GOT3 (cell line): ENCODE data around the gene MEF2C.

Experiments
- DNase-seq: peaks from one replicate; lab custom pipeline; 2025; ENCODE audit warnings: mixed read lengths; lab: John Stamatoyannopoulos, UW

MEF2C gene

DNA sequence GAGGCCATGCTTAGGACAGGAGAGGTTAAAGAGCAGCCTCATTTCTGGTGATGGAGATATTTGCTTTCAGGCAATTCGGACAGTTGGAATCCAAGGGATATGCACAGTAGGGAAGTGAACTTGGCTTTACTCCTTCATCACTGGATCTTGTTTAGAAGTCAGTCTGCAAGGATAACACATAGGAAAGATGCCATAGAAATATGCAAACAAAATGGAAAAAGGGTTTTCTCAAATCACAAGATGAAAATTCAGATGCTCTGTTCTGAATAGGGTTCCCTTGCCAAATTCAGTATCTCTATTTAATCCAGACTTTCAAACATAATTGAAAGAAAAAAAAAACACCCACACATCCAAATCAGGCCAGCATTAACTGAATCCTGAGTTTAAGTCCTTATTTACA, 166.9 kb downstream of the MEF2C start:
- no peak for DNase-seq

DNA sequence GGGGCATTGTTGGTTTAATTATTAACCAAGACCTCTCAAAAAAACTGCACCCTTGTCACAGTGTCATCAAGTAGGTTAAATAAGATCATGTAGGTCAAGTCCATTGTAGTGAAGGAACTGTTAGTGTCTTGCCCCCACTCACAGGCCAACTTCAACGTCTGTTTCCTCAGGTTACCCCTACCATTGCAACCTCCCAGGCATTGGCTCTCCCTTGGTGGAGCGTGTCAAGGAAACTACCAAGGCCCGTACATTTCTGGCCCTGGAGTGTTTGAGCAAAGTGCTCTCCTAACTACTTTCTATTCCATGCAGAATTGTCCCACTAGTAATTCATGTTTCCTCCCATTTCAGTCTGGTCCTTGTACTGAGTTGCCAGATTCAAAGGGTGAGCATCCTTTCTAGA, 167.5 kb downstream of the MEF2C start:
- DNase-seq, result no peak

DNA sequence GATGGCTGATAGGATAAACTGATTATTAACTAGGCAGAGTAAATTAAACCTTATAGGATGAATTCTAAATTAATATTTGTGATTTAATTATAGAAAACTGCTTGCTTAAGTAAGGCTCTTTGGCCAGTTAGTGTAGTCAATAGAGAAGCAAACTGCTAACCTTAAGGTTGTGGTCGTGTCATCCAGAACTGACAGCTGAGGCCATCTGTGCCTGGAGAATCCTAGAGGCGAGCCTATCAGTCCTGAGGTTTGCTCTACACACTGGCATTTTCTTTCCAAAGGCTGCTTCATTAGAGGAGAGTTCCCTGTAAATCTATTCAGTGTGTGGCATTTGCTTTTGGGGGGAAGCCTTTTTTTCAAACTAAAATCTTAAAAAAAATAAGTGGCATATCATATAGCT, 169.2 kb downstream of the MEF2C start:
- no peak for DNase-seq

DNA sequence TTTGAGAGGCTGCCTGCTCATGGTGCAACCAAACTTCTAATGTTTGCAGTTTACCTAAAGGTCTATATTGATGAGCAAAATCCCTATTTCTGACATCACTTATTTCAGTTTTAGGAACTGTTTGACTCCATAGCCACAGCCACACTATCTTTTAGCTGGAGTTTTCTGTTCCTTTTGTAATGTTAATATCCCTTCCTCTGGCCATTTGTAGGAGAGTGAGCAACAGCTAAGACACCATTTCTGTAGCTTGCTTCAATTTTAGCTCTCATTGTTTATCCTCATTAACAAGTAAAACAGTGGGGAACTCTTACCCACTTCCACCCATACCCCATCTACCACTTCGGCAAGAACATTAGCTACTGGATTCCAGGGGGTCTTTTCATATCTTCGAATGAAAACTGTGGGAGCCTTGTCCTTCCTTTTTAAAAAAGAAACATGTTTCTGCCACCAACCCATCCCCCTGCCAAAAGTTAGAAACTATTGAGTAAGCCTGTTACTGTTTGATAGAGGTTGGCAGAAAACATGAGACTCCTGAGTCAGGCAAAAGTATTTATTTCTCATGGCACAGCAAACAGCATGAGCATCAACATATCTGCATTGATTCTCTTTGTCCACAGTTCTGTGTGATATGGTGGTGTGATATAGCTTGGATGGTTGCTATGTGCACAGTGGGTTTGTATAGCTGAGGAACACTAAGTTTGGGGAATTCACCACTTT, 174.1 kb downstream of the MEF2C start:
- no peak for DNase-seq

DNA sequence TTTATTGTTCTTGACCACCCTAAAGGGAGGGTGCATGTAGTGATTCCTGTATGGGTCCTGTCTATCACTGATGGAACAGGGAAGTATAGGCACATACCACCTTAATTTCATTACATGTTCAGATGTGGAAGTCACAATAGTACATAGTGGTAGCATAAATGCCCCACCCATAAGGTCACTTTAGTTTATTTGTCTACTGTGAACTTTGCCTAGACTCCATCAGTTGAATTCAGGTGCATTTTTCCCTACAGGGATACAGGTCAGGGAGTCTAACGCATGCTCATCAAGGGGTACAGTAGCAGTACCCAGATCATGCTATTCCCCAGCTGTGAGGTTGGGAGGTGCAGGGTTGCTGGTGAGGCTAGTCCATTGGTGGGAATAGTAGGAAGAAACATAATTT, 175.0 kb downstream of the MEF2C start:
- DNase-seq, result no peak

DNA sequence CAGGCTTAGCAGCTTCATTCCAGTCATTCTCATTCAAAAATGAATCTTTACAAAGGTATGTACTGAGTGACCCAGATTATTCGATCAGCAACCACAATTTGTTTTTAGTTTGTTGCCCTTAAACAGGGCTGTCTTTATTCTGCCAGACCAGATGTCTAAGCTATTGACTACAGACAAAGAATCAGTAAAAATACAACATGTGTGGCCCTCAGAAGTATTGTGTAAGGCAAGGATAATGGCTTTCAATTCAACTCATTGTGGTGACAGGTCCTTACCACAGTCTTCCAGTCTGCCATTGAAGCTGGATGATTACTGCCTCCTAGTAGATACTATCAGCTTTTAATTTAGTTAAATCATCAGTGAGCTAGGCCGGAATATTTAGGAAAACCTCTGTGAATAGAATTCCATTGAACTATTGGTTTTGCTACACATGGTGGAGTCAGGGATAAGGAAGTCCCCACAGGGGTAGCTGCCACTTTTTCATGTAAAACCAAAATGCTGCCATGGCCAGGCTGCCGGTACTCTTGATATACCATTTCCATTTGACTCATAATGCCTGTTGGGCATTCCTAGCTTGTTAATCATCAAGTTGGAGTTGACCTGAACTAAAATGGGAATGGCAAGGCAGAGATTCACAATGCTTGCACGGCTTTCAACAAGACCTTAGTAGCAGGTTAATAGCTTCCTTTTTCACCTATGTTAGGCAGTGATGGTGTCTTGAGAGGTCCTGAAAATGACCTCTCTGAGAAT, 175.6 kb downstream of the MEF2C start:
- no peak for DNase-seq

DNA sequence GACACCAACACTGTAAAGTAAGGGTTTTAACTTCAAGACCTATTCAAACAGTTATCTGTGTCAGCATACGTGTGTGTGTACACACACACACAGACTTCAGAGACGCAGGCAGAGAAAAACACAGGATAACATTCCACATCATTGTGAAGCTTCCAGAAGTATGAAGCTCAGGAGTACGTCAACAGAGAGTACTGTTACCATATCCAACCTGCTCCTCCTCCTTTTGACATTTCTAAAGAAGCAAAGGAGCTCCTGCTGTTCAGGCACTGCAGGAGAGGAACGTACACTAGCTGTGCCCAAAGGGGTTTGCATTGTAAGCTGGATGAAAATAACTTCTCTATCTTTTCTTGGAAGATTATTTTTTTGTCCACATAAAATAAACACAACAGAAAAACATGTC, 180.7 kb downstream of the MEF2C start:
- DNase-seq, result no peak

DNA sequence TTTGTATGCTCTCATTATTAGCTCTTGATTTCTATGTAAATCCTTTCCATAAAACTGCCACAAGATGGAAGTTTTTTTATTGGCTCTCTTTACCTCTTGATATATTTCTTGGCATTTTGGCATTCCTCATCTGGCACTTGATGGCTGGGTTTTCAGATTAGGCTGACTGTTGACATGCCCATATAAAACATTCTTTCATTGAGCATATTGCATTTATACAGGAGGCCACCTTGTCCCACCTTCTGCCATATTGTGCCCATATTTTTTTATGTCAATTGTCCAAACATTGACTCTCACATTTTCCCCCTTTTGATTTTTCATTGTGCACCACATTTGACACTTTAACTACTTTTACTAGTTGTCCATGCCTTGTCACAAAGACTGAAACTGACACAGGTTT, 182.9 kb downstream of the MEF2C start:
- no peak for DNase-seq

DNA sequence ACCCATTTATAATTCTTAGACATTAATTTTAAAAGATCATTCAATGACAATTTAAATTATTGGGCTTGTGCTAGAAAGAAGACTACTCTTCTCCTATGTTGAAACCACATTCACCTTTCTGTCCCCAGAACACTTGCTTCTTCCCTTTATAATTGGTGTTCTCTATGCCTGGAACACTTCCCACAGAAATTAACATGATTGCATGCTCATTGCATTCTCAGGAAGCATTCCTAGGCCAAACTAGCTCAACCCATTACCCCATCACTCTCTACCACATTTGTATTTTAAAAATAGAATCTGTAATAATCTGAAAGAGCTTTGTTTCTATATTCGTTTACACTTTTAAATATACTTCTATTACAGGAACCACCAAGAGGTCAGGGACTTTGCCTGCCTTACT, 184.7 kb downstream of the MEF2C start:
- DNase-seq, result no peak

DNA sequence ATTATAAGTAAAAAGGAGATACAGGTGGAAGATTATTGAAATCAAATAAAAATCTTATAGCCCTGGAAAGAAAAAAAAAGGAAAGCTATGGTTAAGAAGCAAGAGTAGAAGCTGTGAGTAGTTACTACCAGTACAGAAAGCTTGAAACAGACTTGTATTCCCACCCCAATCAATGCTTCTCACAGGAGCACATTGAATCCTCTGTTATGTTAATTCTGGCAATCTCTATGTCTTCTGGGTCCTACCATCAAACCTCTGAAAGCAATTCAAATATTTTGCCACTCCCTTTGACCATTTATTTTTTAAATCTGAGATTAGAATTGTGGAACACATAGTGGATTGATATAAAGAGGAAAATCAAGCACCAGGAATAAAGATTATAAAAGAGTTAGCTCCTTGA, 186.5 kb downstream of the MEF2C start:
- no peak for DNase-seq

DNA sequence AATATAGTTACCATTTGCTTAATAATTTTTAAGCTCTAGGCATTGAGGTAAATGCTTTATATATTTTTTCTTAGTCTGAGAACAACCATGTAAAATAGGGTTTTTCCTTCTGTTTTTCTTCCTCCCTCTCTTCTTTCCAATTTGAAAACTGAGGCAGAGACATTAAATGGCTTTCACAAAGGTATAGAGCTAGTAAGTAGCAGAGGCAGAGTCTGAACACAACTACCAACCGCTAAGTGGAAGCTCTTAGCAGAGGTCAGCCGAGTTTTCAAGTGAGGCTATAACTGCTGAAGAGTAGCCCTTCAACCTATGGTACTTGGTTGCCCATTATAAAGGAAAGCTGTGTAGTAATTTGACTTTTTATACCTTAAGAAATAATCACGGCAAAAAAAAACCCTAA, 187.1 kb downstream of the MEF2C start:
- no peak for DNase-seq

DNA sequence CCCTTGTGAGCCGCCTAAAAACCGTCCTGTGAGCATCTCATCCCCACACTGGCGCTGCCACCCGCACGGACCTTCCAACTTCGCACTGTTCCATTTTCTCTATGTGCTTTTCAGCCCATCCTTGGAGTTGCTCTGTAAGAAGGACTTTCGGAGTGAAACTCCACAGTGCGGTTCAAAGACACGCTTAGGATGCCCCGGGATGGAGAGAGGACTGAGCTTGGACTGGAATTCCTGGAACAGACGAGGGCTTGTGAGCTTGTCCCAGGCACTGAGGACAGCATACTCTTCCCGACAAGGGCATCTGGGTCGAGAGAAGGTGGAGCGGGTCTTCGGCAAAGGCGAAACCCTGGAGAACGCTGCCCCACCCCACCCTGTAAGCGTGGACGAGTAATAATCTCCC, 187.8 kb downstream of the MEF2C start:
- no peak for DNase-seq

DNA sequence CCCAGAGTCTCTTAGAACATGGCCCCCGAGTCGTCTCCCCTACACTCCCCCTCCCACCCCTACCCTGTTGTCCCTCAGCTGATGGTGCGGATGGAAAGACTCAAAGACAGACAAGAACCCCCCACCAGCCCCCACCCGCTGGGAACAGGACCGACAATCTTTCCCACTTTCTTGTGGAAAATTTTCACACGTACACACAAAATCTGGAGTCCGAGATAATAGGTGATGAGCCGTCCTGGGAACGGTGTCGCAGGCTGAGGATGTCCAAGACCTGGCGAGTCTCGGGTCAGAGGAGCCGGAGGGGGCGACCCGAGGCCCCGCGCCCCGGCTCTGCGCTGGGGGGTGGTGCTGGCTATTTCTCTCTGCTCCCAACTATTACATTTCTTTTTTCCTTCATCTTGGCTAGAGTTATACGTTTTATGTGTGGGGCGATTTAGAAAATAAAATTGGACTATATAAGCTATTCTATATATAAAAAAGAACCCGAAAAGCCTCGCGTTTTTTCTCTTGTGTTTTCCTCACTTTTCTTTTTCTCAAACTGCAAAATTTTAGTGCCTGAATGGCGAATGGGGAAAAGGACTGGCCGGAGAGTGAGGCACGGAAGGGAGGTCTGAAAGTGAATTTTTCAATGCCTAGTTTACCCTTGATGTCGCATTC, 188.8 kb downstream of the MEF2C start:
- DNase-seq, result no peak

DNA sequence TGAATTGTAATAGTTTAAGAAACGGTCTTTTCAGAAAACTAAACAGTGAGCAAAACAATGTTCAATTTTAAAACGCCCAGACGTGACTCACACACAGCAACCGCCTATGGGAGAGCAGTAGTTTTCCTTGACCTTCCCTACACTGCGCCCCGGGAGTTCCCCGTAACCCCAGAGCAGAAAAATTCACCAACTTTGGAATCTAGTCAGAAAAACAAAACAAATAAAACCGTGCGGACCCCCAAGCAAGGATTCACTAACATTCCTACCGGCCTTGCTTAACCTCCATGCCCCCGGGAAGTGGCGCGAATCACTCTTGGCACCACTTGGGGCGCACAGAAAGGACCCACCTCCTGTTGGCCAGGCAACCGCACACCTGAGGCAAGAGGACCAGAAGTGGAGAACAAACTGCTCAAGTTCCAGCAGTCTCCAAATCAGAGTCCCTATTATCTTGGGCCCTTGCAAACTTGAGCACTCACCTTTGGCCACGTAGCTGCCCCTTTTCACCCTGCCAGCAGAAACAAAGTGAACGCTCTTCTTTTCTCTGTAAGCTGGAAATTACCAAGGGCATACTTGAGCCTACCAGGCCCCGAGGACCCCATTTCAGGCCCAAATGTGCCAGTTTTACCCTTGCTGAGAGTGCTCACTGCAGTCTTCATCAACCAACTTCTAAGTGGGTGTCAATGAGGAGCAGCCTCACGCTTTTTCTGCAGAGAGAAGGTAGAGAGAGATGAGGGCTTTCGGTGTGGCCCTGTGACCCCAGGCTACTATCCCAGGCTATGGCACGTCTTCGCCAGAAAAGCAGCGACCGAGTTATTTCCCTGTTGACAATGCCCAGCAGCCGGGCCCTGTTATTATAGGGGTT, 189.7 kb downstream of the MEF2C start:
- DNase-seq, result no peak

DNA sequence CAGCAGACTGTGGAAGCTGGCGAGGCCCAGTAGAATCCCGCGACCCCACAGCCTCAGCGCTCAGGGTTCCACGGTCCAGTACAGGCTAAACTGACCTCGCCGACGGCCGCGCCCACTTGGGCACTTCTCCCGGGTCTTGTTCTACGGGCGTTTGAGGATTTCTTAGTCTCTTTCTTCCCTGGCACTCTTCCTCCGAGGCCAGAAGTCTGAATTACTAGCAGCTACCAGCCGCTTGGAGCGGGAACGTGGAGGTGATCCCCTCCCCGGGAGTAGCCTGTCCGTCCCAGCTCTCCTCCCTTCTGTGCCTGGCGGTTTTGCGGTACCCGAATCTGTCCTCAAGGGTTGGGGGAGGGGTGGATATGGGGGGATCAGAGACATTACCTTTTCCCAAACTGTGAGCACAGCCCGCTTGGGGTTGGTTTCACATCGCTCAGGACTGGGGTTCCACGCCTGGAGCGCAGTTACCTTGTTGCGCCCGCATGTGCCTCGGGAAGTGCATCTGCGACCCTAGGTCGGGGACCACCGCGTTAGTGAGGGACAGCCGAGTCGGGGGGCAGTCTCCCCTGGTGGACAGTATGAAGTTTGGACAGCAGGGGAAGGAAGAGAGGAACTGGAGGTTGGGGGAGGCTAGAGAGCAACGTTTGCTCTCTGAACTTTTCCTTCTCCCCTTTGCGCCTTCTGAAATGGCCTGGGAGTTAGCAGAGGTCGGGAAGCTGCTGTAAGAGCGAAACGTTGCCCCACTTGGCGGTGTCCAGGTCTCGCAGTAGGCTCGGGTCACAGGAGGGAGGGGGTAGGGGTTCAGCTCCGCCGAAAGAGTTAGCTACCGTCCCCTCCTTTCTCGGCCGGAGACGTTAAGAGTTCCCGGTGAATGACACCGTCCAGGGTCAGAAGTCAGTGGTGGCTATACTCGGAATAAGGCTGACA, 190.8 kb downstream of the MEF2C start:
- no peak for DNase-seq

DNA sequence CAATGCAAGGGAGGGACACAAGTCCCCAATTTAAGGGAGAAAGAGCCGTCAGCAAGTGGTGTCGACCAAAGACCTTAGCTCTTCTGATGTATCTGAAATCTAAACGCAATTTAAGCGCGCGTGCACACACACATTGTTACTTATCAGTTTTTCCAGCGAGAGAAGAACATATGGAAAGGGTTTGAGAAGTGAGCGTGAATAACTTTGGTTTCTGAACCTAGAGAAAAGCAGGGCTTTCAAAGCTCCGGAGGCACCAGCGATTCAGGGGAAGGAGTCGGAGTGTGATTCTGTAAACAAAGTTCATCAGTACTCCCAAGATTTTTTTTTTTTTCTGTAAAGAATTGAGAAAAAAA, 191.8 kb downstream of the MEF2C start:
- DNase-seq, result no peak

DNA sequence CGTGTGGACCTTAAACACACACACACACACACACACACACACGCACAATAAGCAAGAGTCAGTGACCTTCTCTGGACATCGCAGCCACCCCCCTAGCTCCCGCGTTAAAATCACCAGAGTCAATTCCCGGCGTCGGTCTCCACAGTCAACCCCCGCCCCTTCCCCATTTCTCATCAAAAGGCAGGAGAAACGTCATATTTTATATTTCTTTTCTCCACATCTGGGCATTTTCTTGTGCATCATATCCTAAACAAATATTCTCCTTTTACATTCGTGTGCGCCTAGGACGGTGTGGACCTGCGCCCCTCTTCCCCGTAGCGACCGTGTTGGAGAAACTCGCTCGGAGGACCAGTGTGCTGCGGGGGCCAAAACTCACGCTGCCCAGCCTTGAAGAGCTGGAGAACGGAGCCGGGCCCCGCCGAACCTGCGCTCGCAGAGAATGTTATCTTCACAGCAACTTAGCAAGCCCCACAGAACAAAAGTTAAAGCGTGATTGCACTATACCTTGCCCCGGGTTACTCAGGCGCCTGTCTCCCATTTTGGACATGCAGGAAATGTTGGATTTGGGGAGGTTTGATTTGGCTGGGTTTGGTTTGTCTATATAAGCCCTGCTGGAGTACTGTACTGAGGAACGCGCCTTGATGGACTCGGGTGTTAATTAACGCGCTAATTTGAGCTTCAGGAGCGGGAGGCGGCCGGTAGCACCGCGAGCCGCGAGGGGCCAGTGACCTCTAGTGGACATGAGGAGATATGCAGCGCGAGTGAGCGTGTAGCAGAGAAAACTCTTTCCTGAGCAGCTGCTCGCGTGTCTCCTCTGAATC, 192.4 kb downstream of the MEF2C start:
- DNase-seq, result peak; percentile 22

DNA sequence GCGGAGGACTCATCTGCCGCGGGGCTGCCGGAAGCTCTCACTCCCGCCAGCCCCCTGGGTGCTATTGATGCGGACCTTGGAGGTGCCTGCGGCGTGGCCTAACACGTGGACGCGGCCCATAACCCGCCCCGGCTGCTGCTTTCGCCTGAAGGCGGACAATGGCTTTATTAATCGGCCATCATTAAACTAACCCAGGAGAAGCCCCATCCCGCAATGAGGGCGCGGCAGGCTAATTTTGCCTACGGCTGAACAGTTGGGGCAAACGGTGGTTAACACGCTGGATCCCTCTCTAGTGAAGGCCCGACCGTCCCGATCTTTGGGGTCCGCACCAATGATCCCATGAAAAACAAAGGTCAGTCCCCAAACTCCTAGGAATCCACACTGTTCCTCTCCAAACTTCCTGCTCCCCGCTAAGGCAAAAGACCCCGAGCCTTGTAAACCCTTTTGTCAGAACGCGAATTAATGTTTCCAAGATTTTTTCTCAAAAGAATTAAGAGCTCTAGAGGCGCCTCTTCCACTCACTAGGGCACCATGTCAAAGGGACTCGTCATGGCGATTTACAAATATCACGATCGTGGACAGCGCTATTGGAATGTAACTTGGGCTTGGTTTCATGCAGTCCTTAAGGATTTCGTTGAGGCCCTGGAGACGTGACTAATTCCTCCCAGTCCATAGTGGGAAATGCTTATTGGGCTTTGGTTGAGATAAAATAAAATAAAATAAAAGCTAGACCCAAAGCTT, 193.1 kb downstream of the MEF2C start:
- no peak for DNase-seq

DNA sequence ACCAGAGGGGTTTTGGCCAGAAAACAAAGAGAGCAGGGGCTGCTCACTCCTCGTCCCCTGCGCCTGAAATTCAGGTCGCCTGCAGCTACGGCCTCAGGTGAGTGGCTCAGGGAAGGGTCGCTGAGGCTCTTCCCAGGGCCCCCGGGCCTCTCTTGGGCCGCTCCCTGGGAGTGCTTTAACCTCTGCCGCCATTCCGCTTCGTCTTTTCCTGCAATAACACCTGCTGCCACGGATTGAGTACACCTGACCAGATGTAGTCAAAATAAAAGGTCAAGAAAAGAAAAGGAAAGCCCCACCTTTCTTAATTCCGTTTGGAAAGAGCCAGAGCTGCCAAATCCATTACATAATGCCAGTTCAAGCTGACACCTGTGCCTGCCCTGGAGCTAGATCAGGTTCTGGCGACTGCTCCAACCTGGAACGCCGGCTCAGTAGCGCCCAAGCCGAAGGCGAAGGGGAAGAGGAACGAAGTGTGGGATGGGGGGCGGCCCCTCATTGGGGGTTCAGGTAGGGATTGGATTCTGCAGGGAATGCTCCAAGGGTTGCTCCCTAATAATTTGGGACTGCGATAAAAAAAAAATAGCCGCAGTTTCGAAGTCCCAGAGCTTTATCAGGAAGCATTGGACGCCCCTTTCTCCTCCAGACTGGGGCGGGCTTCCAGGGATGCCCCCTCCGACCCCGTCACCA, 193.9 kb downstream of the MEF2C start:
- no peak for DNase-seq
